Fibroblast of lung (primary cell): Measurements from ENCODE around the gene ATP5F1E. TPM values are rescaled to one million over a fixed set of nuclear protein-coding genes. Genes with fewer than 3 reads are reported as not detected.

Source experiments
- DNase-seq, 2 donors: peaks; one replicate each; pipeline versions ENCODE4 v3.0.0 to v3.0.0-alpha.2; 2010; ENCODE audit warnings: low read depth in 2 of 2
- H2AFZ ChIP-seq: 2 replicates; pipeline ENCODE4 v1.5.1; 2012; ENCODE audit warnings: low read length, control low read depth, inconsistent platforms
- H3K27ac ChIP-seq: 2 replicates; pipeline ENCODE4 v1.5.1; 2011; ENCODE audit warnings: low read length, control low read depth; ENCODE audit not compliant: insufficient read depth
- H3K27me3 ChIP-seq: 2 replicates; pipeline ENCODE4 v1.5.1; 2011; ENCODE audit warnings: mild to moderate bottlenecking, low read length; ENCODE audit not compliant: control insufficient read depth, insufficient read depth
- H3K36me3 ChIP-seq: 2 replicates; pipeline ENCODE4 v1.5.1; 2011; ENCODE audit warnings: low read length; ENCODE audit not compliant: control insufficient read depth, insufficient read depth
- H3K4me1 ChIP-seq: 2 replicates; pipeline ENCODE4 v1.5.1; 2011; ENCODE audit warnings: low read length; ENCODE audit not compliant: control insufficient read depth, insufficient read depth; ENCODE audit errors: extremely low read depth
- H3K4me2 ChIP-seq: 2 replicates; pipeline ENCODE4 v1.5.1; 2011; ENCODE audit warnings: low read length, control low read depth; ENCODE audit not compliant: insufficient read depth; ENCODE audit errors: extremely low read depth
- H3K4me3 ChIP-seq, 4 experiments: fragments of 200-600 bp in 1 of 4; sonication (generic) in 1 of 4; replicated peaks in 1 of 4; 2 replicates each; pipeline ENCODE4 v1.5.1; 2011 to 2016; ENCODE audit warnings: low read length in 4 of 4, low read depth in 3 of 4, mild to moderate bottlenecking in 3 of 4, control low read depth in 2 of 4, inconsistent platforms in 1 of 4, mixed read lengths in 1 of 4; ENCODE audit not compliant: insufficient read depth in 1 of 4; ENCODE audit errors: control extremely low read depth in 1 of 4
- H3K79me2 ChIP-seq: 2 replicates; pipeline ENCODE4 v1.5.1; 2012; ENCODE audit warnings: mild to moderate bottlenecking, low read length, inconsistent platforms; ENCODE audit not compliant: control insufficient read depth, insufficient read depth
- H3K9ac ChIP-seq: 2 replicates; pipeline ENCODE4 v1.5.1; 2011; ENCODE audit warnings: mild to moderate bottlenecking, low read length, control low read depth; ENCODE audit not compliant: insufficient read depth
- H3K9me3 ChIP-seq: 2 replicates; pipeline ENCODE4 v1.5.1; 2012; ENCODE audit warnings: low read depth, low read length; ENCODE audit not compliant: control insufficient read depth, insufficient read depth
- H4K20me1 ChIP-seq: 2 replicates; pipeline ENCODE4 v1.5.1; 2011; ENCODE audit warnings: low read length; ENCODE audit not compliant: control insufficient read depth, insufficient read depth; ENCODE audit errors: extremely low read depth
- CTCF ChIP-seq, 2 donors: IDR thresholded peaks in 1 of 2; conservative IDR thresholded peaks in 1 of 2; 1 replicate in 1 of 2; 2 replicates in 1 of 2; pipeline ENCODE4 v1.5.1; 2011 to 2012; ENCODE audit warnings: low read length in 2 of 2, control low read depth in 1 of 2, inconsistent platforms in 1 of 2, low read depth in 1 of 2, mild to moderate bottlenecking in 1 of 2
- EZH2 ChIP-seq: IDR thresholded peaks from 2 replicates; pipeline ENCODE4 v1.5.1; 2012; ENCODE audit warnings: low read length, control low read depth, mild to moderate bottlenecking; ENCODE audit errors: missing control alignments
- polyA plus RNA-seq, 2 donors: library from polyadenylated mRNA; depleted of rRNA in 1 of 2; stranded (reverse) in 1 of 2; unstranded in 1 of 2; fragments of >200 nt; gene quantifications; 2 replicates each; pipeline ENCODE4 v1.2.1, GENCODE V29; 2011 to 2012; ENCODE audit warnings: missing spikeins in 1 of 2
- total RNA-seq: library from RNA; depleted of rRNA; stranded (reverse); fragments of >200 nt; gene quantifications from 2 replicates; pipeline ENCODE4 v1.2.1, GENCODE V29; 2014

The ATP5F1E gene
- total and polyA plus RNA-seq, 2 donors (not counting 1 experiment from before 2014, with no cell fraction given): 37.8 to 56.5 TPM

GRCh38 chr20:59068534-59068933, 36.4 kb upstream of the ATP5F1E start:
- no peaks in the 10 kb centered on the region for H4K20me1 ChIP-seq
- no peak overlapping the region for H3K4me3 ChIP-seq
- TF ChIP-seq CTCF (conservative IDR thresholded peaks at IDR 0.05 in 1 of 2, IDR thresholded peaks at IDR 0.05 in 1 of 2; ENCODE audit: low read depth in 1 of 2, low read length in 2 of 2): no peak
- TF ChIP-seq EZH2: no peak
- no peak overlapping the region for H3K4me2 ChIP-seq
- no peaks in the 10 kb centered on the region for H3K9me3 ChIP-seq
- H3K27ac ChIP-seq: no peak overlapping the region
- no peak for DNase-seq
- peaks cover 3% of the 10 kb centered on the region for H3K4me1 ChIP-seq
- H2AFZ ChIP-seq: no peak overlapping the region
- H3K79me2 ChIP-seq: no peaks in the 10 kb centered on the region
- no peaks in the 10 kb centered on the region for H3K36me3 ChIP-seq
- peaks cover 4% of the 10 kb centered on the region for H3K27me3 ChIP-seq
- no peak overlapping the region for H3K9ac ChIP-seq

DNA sequence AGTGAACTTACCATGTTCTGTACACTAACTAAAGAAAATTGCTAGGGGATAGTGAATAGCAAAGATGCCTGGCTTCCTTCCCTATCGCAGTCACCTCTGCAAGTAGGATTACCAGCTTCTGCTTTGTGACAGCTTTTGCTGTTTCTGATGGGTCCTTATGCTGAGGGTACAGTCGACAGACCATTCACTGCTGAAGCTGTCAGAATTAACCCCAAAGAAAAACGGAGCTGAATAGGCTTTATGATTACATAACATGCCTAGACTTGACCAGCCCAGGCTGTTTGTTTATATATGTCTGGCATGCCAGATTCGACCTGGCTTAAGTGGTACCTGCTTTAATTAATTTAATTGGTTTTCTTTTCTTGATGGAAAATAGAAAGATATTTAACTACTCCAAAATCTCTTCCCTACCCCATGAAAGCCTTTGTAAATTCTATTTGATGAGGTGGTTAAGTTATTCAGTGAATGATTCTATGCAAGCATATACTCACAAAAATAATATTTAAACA, 32.1 kb upstream of the ATP5F1E start:
- Histone ChIP-seq H3K9ac (no peak overlapping the region), H3K4me1 (peaks cover 3% of the 10 kb centered on the region), H3K36me3 (no peaks in the 10 kb centered on the region), H4K20me1 (no peaks in the 10 kb centered on the region), H3K27ac (no peak overlapping the region), H3K27me3 (peaks cover 4% of the 10 kb centered on the region), H2AFZ (no peak overlapping the region), H3K4me2 (peak overlapping the region; percentile 51), H3K4me3 (peak overlapping the region in 1 of 4 experiments; percentile 10), H3K9me3 (no peaks in the 10 kb centered on the region), H3K79me2 (no peaks in the 10 kb centered on the region)
- DNase-seq: no peak
- TF ChIP-seq EZH2 (no peak), CTCF (conservative IDR thresholded peaks at IDR 0.05 in 1 of 2, IDR thresholded peaks at IDR 0.05 in 1 of 2; ENCODE audit: low read depth in 1 of 2, low read length in 2 of 2) (no peak)

DNA sequence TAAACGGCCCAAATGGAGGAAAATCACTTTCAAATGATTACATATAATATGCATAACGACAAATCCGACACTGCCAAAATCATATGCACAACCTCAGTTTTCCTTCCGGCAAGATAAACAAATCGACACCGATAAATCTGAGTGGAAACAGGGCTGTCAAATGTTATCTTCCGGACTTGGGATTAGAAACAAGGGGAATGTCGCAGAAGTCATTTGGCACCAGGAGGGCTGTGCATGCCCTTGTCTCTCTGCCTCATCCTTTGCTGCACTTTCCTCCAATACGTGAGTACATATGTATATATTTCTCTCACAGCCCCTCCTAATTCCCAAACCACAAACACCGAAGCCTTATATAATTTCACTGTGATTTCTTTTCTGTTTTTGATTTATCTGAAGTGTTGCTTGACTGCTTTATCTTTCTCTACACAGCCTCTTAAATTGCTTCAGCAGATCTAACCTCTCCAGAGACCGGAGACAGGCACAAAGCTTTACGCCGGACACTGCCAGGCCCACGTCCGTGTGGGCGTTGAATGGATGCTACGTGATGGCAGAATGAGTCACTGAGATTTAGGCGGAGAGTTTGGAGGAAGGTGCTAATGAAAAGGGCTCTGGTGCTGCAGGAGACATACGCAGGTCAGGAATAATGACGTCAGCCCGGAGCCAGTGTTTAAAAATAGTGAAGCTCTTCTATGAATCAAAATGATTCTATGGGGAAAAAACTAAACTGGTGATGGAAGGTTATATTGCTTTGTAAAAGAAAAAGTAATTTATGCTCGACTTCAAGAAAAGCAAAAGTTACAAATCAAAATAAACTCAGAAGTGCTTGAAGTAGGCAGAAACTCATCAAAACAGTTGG, 31.5 kb upstream of the ATP5F1E start:
- Histone ChIP-seq H3K4me3 (peak overlapping the region in 1 of 4 experiments; percentile 35), H3K4me2 (peak overlapping the region; percentile 56)
- DNase-seq: peak; percentile 75 to 92

More for the DNA sequence above, 31.5 kb upstream of the ATP5F1E start:
- H3K9ac ChIP-seq: no peak overlapping the region
- no peak for TF ChIP-seq EZH2
- TF ChIP-seq CTCF (conservative IDR thresholded peaks at IDR 0.05 in 1 of 2, IDR thresholded peaks at IDR 0.05 in 1 of 2; ENCODE audit: low read depth in 1 of 2, low read length in 2 of 2): no peak
- no peaks in the 10 kb centered on the region for H4K20me1 ChIP-seq
- H3K9me3 ChIP-seq: no peaks in the 10 kb centered on the region
- peaks cover 3% of the 10 kb centered on the region for H3K4me1 ChIP-seq
- peaks cover 4% of the 10 kb centered on the region for H3K27me3 ChIP-seq
- H3K79me2 ChIP-seq: no peaks in the 10 kb centered on the region
- peak overlapping the region; percentile 37 for H2AFZ ChIP-seq
- no peak overlapping the region for H3K27ac ChIP-seq
- H3K36me3 ChIP-seq: no peaks in the 10 kb centered on the region
